GM12892 (cell line): ENCODE measurements around the gene HCN4.

Experiments
- POLR2A ChIP-seq: IDR thresholded peaks from 2 replicates; pipeline ENCODE4 v1.6.1; 2011; ENCODE audit warnings: low read depth, low read length, control low read depth
- POLR2AphosphoS5 ChIP-seq: IDR thresholded peaks from 2 replicates; pipeline ENCODE4 v1.6.1; 2011; ENCODE audit warnings: low read depth, low read length, control low read depth
- TAF1 ChIP-seq: IDR thresholded peaks from 2 replicates; pipeline ENCODE4 v1.6.1; 2011; ENCODE audit warnings: low read depth, mild to moderate bottlenecking, control low read depth, low read length, borderline replicate concordance

- TF ChIP-seq POLR2A = no peak
- TF ChIP-seq POLR2AphosphoS5 = no peak
- TF ChIP-seq TAF1 = no peak
Observed at GRCh38 chr15:73295630-73296286, 73.0 kb downstream of the HCN4 start.
